ENCODE data around the gene HTR3A.

- TF ChIP-seq CTCF (IDR thresholded peaks at IDR 0.05 in 2 of 3, conservative IDR thresholded peaks at IDR 0.05 in 1 of 3; ENCODE audit: insufficient read depth in 2 of 3, low read depth in 1 of 3, low read length in 3 of 3), result no peak
- no peak for TF ChIP-seq ZNF324 (CRISPR knock-in tag; IDR thresholded peaks at IDR 0.05)
- TF ChIP-seq, protein P1, sequence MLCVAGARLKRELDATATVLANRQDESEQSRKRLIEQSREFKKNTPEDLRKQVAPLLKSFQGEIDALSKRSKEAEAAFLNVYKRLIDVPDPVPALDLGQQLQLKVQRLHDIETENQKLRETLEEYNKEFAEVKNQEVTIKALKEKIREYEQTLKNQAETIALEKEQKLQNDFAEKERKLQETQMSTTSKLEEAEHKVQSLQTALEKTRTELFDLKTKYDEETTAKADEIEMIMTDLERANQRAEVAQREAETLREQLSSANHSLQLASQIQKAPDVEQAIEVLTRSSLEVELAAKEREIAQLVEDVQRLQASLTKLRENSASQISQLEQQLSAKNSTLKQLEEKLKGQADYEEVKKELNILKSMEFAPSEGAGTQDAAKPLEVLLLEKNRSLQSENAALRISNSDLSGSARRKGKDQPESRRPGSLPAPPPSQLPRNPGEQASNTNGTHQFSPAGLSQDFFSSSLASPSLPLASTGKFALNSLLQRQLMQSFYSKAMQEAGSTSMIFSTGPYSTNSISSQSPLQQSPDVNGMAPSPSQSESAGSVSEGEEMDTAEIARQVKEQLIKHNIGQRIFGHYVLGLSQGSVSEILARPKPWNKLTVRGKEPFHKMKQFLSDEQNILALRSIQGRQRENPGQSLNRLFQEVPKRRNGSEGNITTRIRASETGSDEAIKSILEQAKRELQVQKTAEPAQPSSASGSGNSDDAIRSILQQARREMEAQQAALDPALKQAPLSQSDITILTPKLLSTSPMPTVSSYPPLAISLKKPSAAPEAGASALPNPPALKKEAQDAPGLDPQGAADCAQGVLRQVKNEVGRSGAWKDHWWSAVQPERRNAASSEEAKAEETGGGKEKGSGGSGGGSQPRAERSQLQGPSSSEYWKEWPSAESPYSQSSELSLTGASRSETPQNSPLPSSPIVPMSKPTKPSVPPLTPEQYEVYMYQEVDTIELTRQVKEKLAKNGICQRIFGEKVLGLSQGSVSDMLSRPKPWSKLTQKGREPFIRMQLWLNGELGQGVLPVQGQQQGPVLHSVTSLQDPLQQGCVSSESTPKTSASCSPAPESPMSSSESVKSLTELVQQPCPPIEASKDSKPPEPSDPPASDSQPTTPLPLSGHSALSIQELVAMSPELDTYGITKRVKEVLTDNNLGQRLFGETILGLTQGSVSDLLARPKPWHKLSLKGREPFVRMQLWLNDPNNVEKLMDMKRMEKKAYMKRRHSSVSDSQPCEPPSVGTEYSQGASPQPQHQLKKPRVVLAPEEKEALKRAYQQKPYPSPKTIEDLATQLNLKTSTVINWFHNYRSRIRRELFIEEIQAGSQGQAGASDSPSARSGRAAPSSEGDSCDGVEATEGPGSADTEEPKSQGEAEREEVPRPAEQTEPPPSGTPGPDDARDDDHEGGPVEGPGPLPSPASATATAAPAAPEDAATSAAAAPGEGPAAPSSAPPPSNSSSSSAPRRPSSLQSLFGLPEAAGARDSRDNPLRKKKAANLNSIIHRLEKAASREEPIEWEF (CRISPR knock-in tag; IDR thresholded peaks at IDR 0.05), result no peak
- TF ChIP-seq NCOA2 (IDR thresholded peaks at IDR 0.05; ENCODE audit: partially characterized antibody in 2 of 2), result no peak
- TF ChIP-seq FOSL1 (tag; conservative IDR thresholded peaks at IDR 0.05), result no peak
Observed at GRCh38 chr11:114017723-114018122, 42.8 kb downstream of the HTR3A start.
